IPS-18a (cell line): ENCODE results near the gene RBP3.
"Not testable (repeated sequence)": the region's sequence is repeated elsewhere in the genome, so short reads cannot be mapped to it uniquely, and the experiment has no call there.

ENCODE experiments used
- H3K27ac ChIP-seq: one replicate; pipeline ENCODE4 v1.5.1; 2013; ENCODE audit warnings: low read length
- H3K27me3 ChIP-seq: one replicate; pipeline ENCODE4 v1.6.1; 2013; ENCODE audit warnings: mild to moderate bottlenecking, low read length; ENCODE audit not compliant: control insufficient read depth, insufficient read depth
- H3K36me3 ChIP-seq: one replicate; pipeline ENCODE4 v1.6.1; 2013; ENCODE audit warnings: low read depth, low read length; ENCODE audit not compliant: control insufficient read depth
- H3K4me1 ChIP-seq: one replicate; pipeline ENCODE4 v1.6.1; 2013; ENCODE audit warnings: low read depth, low read length; ENCODE audit not compliant: control insufficient read depth
- H3K4me3 ChIP-seq: one replicate; pipeline ENCODE4 v1.5.1; 2013; ENCODE audit warnings: low read length
- H3K9ac ChIP-seq: one replicate; pipeline ENCODE4 v1.6.1; 2013; ENCODE audit warnings: mild to moderate bottlenecking, low read length, moderate library complexity
- H3K9me3 ChIP-seq: one replicate; pipeline ENCODE4 v1.6.1; 2013; ENCODE audit warnings: low read depth, low read length; ENCODE audit not compliant: control insufficient read depth

Gene RBP3

DNA sequence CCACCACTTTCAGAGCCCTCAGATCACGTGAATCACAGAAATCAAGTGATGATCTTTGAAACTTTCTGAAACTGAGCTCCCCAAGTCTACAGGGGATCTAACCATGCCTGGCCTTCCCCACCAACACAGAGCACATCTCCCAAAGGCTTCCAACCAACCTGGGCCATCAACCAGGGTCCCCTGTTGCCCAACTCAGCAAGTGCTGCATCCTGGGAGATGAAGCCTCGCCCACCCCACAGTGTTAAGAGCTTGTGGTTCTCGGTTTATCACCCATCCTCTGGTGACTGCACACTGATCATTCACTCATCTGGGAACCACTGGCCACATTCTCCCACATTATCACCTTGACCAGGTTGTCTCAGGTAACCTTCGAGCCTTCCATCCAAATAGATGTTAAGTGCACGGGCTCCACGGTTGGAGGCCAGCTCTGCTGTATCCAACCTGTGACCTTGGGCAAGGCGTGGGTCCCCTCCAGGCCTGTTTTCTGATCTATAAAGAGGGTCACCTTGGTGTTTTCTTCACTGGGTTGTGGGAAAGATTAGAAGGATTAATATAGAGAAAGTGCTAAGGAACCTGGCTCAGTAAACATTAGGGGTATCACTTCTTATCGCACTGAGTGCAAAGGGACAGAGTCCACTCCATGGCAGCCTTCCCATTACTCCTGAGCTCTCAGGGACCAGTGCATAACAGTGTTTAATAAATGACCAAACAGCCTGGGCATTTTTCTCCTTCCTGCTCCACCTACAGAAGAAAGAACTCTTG lies 32.4 kb downstream of the RBP3 start:
- no peaks in the 10 kb centered on the region for H3K9me3 ChIP-seq
- peaks cover 25% of the 10 kb centered on the region for H3K4me1 ChIP-seq
- no peak overlapping the region for H3K9ac ChIP-seq
- no peaks in the 10 kb centered on the region for H3K36me3 ChIP-seq
- no peak overlapping the region for H3K4me3 ChIP-seq
- peaks cover 21% of the 10 kb centered on the region for H3K27me3 ChIP-seq
- H3K27ac ChIP-seq = no peak overlapping the region

- peaks cover 25% of the 10 kb centered on the region for H3K4me1 ChIP-seq
- no peak overlapping the region for H3K27ac ChIP-seq
- H3K4me3 ChIP-seq = no peak overlapping the region
- H3K9me3 ChIP-seq = no peaks in the 10 kb centered on the region
- no peaks in the 10 kb centered on the region for H3K36me3 ChIP-seq
- H3K27me3 ChIP-seq = peaks cover 24% of the 10 kb centered on the region
- H3K9ac ChIP-seq = no peak overlapping the region
Observed at GRCh38 chr10:47381103-47381395, 32.9 kb downstream of the RBP3 start.

DNA sequence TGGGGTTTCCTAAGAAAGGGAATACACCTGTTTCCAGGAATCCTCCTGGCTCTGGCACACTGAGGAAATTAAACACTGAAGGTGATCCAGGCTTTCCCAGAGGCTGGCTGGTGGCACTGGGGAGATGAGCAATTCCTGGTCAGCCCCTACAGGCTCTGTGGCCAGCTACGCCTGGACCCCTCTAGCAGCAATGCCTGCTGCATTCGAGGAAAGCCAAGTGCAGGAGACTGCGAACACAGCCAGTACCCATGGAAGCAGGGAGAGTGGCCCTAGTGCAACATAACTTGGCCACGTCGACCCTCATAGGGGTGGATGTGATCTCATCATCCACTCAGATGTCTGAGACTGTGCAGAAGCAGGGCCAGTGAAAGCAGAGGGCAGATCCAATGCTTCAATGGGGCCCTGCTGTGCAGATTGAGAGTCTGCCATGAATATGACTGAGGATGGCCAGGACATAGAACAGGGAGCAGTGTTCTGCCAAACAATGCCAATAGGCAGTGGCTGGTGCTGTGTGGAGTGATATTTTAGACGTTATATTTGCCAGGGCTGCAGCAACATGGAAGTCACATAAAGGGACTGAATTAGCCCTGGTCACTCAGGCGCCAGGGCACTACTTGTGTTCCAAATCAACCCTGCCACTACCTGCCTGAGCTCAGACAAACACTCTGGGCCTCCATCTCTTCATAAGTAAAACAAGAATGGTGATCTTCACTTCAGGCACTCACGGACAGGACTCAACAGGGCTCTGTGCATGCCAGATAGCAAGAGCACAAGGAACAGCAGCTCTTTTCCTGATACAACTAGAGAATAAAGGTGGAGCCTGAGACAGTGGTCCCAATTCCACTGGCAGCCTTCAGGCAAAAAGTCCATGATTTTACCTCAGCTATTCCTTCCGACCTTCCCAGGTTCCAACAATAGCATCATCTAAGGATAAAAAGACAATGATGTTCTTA lies 33.5 kb downstream of the RBP3 start:
- no peak overlapping the region for H3K4me3 ChIP-seq
- H3K9me3 ChIP-seq = no peaks in the 10 kb centered on the region
- peaks cover 24% of the 10 kb centered on the region for H3K27me3 ChIP-seq
- H3K27ac ChIP-seq = no peak overlapping the region
- H3K36me3 ChIP-seq = no peaks in the 10 kb centered on the region
- H3K4me1 ChIP-seq = peaks cover 25% of the 10 kb centered on the region
- H3K9ac ChIP-seq = no peak overlapping the region

- Histone ChIP-seq H3K4me3 (peak overlapping the region; percentile 83), H3K27me3 (peaks cover 24% of the 10 kb centered on the region), H3K9ac (no peak overlapping the region), H3K4me1 (peaks cover 25% of the 10 kb centered on the region), H3K9me3 (no peaks in the 10 kb centered on the region), H3K36me3 (no peaks in the 10 kb centered on the region), H3K27ac (no peak overlapping the region)
Observed at GRCh38 chr10:47383261-47384147, 35.3 kb downstream of the RBP3 start.

GRCh38 chr10:47384148-47384921 lies 36.2 kb downstream of the RBP3 start, which contains the start of gene ZNF488:
TSS of gene ZNF488 (minus strand) at chr10:47384293. CDS start at chr10:47368829, 15,464 bp downstream.
- Histone ChIP-seq H3K27me3 (peaks cover 24% of the 10 kb centered on the region), H3K4me1 (peaks cover 25% of the 10 kb centered on the region), H3K9ac (peak within 1 kb of the TSS; percentile 25), H3K27ac (no peak within 1 kb of the TSS), H3K9me3 (no peaks in the 10 kb centered on the region), H3K36me3 (no peaks in the 10 kb centered on the region), H3K4me3 (peak within 1 kb of the TSS; percentile 83)

- not testable (repeated sequence) for H3K9ac ChIP-seq, H3K9me3 ChIP-seq, H3K4me3 ChIP-seq, H3K36me3 ChIP-seq, H3K27ac ChIP-seq
- peaks cover 25% of the 10 kb centered on the region for H3K4me1 ChIP-seq
- peaks cover 24% of the 10 kb centered on the region for H3K27me3 ChIP-seq
Observed at GRCh38 chr10:47386104-47386503, 37.9 kb downstream of the RBP3 start.

DNA sequence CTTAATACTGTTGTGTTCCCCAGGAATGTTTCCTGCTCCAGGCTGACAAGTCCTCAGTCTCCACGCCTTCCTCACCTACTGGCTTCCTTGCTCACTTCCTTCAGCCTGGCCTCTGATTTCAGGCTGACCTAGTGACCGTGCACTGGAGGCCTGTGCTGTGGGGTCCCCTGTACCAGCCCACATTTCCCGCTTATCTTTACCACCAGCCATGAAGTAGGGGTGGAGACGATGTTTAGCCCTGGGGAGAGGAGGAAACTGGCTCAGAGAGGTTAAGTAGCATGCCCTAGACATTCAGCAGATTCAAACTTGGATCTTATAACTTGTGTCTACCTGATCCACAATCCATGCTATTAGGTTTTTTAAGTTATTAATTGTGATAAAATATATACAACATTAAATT lies 40.7 kb downstream of the RBP3 start:
- H3K9me3 ChIP-seq = no peaks in the 10 kb centered on the region
- H3K4me3 ChIP-seq = no peak overlapping the region
- peaks cover 4% of the 10 kb centered on the region for H3K4me1 ChIP-seq
- H3K36me3 ChIP-seq = no peaks in the 10 kb centered on the region
- no peak overlapping the region for H3K9ac ChIP-seq
- no peak overlapping the region for H3K27ac ChIP-seq
- peaks cover 13% of the 10 kb centered on the region for H3K27me3 ChIP-seq

GRCh38 chr10:47389619-47390018 lies 41.5 kb downstream of the RBP3 start:
- peaks cover 4% of the 10 kb centered on the region for H3K4me1 ChIP-seq
- H3K36me3 ChIP-seq = no peaks in the 10 kb centered on the region
- H3K27ac ChIP-seq = no peak overlapping the region
- no peaks in the 10 kb centered on the region for H3K9me3 ChIP-seq
- H3K4me3 ChIP-seq = no peak overlapping the region
- H3K27me3 ChIP-seq = peaks cover 11% of the 10 kb centered on the region
- no peak overlapping the region for H3K9ac ChIP-seq

GRCh38 chr10:47396311-47396717 lies 48.2 kb downstream of the RBP3 start:
- H3K9ac ChIP-seq = no peak overlapping the region
- no peak overlapping the region for H3K4me3 ChIP-seq
- H3K27ac ChIP-seq = no peak overlapping the region
- no peaks in the 10 kb centered on the region for H3K27me3 ChIP-seq
- no peaks in the 10 kb centered on the region for H3K9me3 ChIP-seq
- no peaks in the 10 kb centered on the region for H3K4me1 ChIP-seq
- no peaks in the 10 kb centered on the region for H3K36me3 ChIP-seq

- Histone ChIP-seq H3K27ac (no peak overlapping the region), H3K27me3 (no peaks in the 10 kb centered on the region), H3K9me3 (no peaks in the 10 kb centered on the region), H3K9ac (no peak overlapping the region), H3K4me3 (no peak overlapping the region), H3K36me3 (no peaks in the 10 kb centered on the region), H3K4me1 (peaks cover 3% of the 10 kb centered on the region)
Observed at GRCh38 chr10:47397256-47397655, 49.1 kb downstream of the RBP3 start.
